WTC11 (cell line): ENCODE measurements around the gene SPOCK2.

Experiments
- ATF3 ChIP-seq: sonication (generic); formaldehyde crosslinking; conservative IDR thresholded peaks from 2 replicates; pipeline ENCODE4 v1.8.1; 2022; ENCODE audit warnings: mild to moderate bottlenecking, missing genetic modification reagents
- CREB1 ChIP-seq: sonication (generic); formaldehyde crosslinking; IDR thresholded peaks from 2 replicates; pipeline ENCODE4 v1.8.0; 2023; ENCODE audit warnings: mild to moderate bottlenecking, missing genetic modification reagents
- CREM ChIP-seq: sonication (generic); formaldehyde crosslinking; IDR thresholded peaks from 2 replicates; pipeline ENCODE4 v1.8.1; 2022; ENCODE audit warnings: mild to moderate bottlenecking, missing genetic modification reagents, moderate library complexity
- FOXP4 ChIP-seq: sonication (generic); formaldehyde crosslinking; IDR thresholded peaks from 2 replicates; pipeline ENCODE4 v1.8.0; 2022; ENCODE audit warnings: mild to moderate bottlenecking, missing genetic modification reagents
- MLX ChIP-seq: sonication (generic); formaldehyde crosslinking; IDR thresholded peaks from 2 replicates; pipeline ENCODE4 v1.8.1; 2023; ENCODE audit warnings: mild to moderate bottlenecking, missing genetic modification reagents, moderate library complexity
- NFYB ChIP-seq: sonication (generic); formaldehyde crosslinking; conservative IDR thresholded peaks from 2 replicates; pipeline ENCODE4 v1.8.0; 2022; ENCODE audit warnings: low read depth, missing genetic modification reagents
- NR1H2 ChIP-seq: sonication (generic); formaldehyde crosslinking; IDR thresholded peaks from 2 replicates; pipeline ENCODE4 v1.9.0; 2021; ENCODE audit warnings: mild to moderate bottlenecking, moderate library complexity, missing genetic modification reagents
- SP1 ChIP-seq: sonication (generic); formaldehyde crosslinking; conservative IDR thresholded peaks from 2 replicates; pipeline ENCODE4 v1.8.1; 2022; ENCODE audit warnings: missing genetic modification reagents
- TCF7 ChIP-seq: sonication (generic); formaldehyde crosslinking; IDR thresholded peaks from 2 replicates; pipeline ENCODE4 v1.8.0; 2022; ENCODE audit warnings: mild to moderate bottlenecking, low read depth, missing genetic modification reagents, moderate library complexity
- ZBTB21 ChIP-seq: sonication (generic); formaldehyde crosslinking; IDR thresholded peaks from 2 replicates; pipeline ENCODE4 v1.8.1; 2023; ENCODE audit warnings: mild to moderate bottlenecking, missing genetic modification reagents, borderline replicate concordance
- TF ChIP-seq, protein P1 (sequence below): fragments of 200-600 bp; IDR thresholded peaks from 2 replicates; pipeline ENCODE4 v1.8.0; 2022; ENCODE audit warnings: antibody characterized with exemption
- TF ChIP-seq, protein P2 (sequence below): sonication (generic); formaldehyde crosslinking; IDR thresholded peaks from 2 replicates; pipeline ENCODE4 v1.8.1; 2022; ENCODE audit warnings: mild to moderate bottlenecking, moderate library complexity, missing genetic modification reagents

- TF ChIP-seq, protein P1, sequence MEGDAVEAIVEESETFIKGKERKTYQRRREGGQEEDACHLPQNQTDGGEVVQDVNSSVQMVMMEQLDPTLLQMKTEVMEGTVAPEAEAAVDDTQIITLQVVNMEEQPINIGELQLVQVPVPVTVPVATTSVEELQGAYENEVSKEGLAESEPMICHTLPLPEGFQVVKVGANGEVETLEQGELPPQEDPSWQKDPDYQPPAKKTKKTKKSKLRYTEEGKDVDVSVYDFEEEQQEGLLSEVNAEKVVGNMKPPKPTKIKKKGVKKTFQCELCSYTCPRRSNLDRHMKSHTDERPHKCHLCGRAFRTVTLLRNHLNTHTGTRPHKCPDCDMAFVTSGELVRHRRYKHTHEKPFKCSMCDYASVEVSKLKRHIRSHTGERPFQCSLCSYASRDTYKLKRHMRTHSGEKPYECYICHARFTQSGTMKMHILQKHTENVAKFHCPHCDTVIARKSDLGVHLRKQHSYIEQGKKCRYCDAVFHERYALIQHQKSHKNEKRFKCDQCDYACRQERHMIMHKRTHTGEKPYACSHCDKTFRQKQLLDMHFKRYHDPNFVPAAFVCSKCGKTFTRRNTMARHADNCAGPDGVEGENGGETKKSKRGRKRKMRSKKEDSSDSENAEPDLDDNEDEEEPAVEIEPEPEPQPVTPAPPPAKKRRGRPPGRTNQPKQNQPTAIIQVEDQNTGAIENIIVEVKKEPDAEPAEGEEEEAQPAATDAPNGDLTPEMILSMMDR: no peak
- TF ChIP-seq TCF7 (CRISPR knock-in tag): no peak
- TF ChIP-seq, protein P2, sequence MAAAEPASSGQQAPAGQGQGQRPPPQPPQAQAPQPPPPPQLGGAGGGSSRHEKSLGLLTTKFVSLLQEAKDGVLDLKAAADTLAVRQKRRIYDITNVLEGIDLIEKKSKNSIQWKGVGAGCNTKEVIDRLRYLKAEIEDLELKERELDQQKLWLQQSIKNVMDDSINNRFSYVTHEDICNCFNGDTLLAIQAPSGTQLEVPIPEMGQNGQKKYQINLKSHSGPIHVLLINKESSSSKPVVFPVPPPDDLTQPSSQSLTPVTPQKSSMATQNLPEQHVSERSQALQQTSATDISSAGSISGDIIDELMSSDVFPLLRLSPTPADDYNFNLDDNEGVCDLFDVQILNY (CRISPR knock-in tag): no peak
- no peak for TF ChIP-seq CREB1 (CRISPR knock-in tag)
- no peak for TF ChIP-seq FOXP4 (CRISPR knock-in tag)
- no peak for TF ChIP-seq ATF3 (CRISPR knock-in tag)
- TF ChIP-seq MLX (CRISPR knock-in tag): no peak
- TF ChIP-seq CREM (CRISPR knock-in tag): no peak
- no peak for TF ChIP-seq NR1H2 (CRISPR knock-in tag)
- no peak for TF ChIP-seq NFYB
- TF ChIP-seq SP1 (CRISPR knock-in tag): no peak
- no peak for TF ChIP-seq ZBTB21
Measured at GRCh38 chr10:72098836-72099599, 10.7 kb upstream of the SPOCK2 start.
